Ectodermal cell (in vitro differentiated cells): ENCODE data around the gene CIBAR2.

Source experiments
- H3K27ac ChIP-seq: 2 replicates; pipeline ENCODE4 v1.7.0; 2013; ENCODE audit warnings: mild to moderate bottlenecking, low read depth, low read length; ENCODE audit not compliant: insufficient read depth, poor library complexity, severe bottlenecking
- H3K27me3 ChIP-seq: 2 replicates; pipeline ENCODE4 v1.7.0; 2013; ENCODE audit warnings: mild to moderate bottlenecking, low read length; ENCODE audit not compliant: insufficient read depth, control insufficient read depth, poor library complexity, severe bottlenecking
- H3K36me3 ChIP-seq: one replicate; pipeline ENCODE4 v1.7.0; 2013; ENCODE audit warnings: low read length; ENCODE audit not compliant: control insufficient read depth, insufficient read depth
- H3K4me1 ChIP-seq: one replicate; pipeline ENCODE4 v1.7.0; 2013; ENCODE audit warnings: low read length; ENCODE audit not compliant: control insufficient read depth, insufficient read depth
- H3K4me3 ChIP-seq: 2 replicates; pipeline ENCODE4 v1.7.0; 2013; ENCODE audit warnings: low read depth, low read length, control low read depth; ENCODE audit not compliant: insufficient read depth
- H3K9me3 ChIP-seq: 2 replicates; pipeline ENCODE4 v1.7.0; 2013; ENCODE audit warnings: mild to moderate bottlenecking, low read length, moderate library complexity; ENCODE audit not compliant: control insufficient read depth
- WGBS, 2 experiments: methylation state at CpG; one replicate each; pipeline ENCODE4 v1.1.7; 2013; ENCODE audit warnings: missing lambda C conversion rate in 2 of 2; 5-methylcytosine and 5-hydroxymethylcytosine counted together

Gene CIBAR2

DNA sequence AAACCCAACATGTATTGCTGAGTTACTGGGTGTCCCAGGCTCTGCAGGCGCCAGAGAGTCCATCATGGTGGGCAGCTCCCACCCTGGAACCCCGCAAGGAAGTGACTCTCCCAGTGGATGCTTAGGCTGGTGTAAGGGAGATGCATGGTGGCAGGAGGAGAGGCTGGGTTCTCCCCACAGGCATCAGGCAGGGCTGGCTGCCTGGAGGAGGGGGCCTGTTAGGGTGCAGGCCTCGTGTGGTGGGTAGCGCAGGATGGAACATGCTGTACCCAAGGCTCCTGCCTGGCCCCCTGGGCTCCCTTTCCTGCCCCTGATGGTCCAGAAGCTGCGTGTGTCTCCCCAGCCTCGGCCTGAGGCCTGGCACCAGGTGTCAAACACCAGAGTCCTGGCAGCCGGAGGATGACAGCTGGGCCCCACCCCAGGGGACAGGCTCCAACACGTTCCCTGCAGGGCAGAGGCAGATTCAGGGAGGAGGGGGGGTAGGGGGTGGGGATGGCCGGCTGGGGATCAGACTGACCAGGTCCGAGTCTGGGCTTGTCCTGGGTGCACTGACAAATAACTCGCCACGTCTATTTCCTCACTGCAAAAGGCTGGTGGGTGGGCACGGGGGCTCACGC, 40.2 kb upstream of the CIBAR2 start:
- Histone ChIP-seq H3K4me3 (no peak overlapping the region), H3K27me3 (no peaks in the 10 kb centered on the region), H3K36me3 (no peaks in the 10 kb centered on the region), H3K27ac (no peak overlapping the region), H3K4me1 (peaks cover under 1% of the 10 kb centered on the region), H3K9me3 (no peaks in the 10 kb centered on the region)
- WGBS, 2 experiments = 82 to 87% methylated on average over 14 of the region's 14 CpGs

DNA sequence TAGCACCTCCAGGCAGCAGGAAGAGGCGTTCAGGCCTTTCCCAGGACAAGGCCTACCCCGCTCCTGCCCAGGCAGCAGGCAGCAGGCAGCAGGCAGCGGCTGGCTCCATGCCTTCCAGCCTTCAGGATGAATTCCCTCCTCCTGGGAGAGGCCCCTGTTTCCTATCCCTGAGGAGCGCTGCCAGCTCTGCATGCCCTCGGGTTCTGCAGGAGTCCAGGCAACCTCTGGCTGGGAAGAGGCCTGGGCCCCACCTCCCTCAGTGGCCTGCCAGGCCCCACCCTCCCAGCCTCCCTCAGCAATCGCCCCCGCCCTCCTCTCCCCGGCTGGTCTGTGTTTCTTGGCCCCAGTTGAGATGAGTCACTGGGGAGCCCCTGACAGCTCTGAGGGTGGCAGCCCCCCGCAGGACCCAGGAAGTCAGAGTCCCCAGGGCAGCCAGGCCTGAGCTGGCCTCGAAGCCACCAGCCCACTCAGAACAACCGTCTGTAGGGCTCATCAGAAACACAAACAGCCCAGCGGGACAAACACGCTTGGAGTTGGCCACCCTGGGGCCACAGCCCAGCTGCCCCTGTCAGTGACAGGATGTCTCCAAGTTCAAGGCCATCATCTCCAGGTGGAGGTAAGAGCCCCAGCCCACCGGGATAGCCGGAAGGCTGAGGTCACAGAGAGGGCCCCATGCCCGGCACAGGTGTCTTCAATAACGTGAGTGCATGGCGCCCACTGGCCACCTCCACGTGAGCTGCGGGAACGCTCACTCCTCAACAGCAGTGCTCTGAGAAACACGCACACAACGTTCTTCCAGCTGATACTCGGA, 39.5 kb upstream of the CIBAR2 start:
- WGBS, 2 experiments = 75 to 79% methylated on average over 24 of the region's 24 CpGs
- Histone ChIP-seq H3K9me3 (no peaks in the 10 kb centered on the region), H3K4me3 (no peak overlapping the region), H3K36me3 (no peaks in the 10 kb centered on the region), H3K27ac (no peak overlapping the region), H3K4me1 (no peaks in the 10 kb centered on the region), H3K27me3 (no peaks in the 10 kb centered on the region)

DNA sequence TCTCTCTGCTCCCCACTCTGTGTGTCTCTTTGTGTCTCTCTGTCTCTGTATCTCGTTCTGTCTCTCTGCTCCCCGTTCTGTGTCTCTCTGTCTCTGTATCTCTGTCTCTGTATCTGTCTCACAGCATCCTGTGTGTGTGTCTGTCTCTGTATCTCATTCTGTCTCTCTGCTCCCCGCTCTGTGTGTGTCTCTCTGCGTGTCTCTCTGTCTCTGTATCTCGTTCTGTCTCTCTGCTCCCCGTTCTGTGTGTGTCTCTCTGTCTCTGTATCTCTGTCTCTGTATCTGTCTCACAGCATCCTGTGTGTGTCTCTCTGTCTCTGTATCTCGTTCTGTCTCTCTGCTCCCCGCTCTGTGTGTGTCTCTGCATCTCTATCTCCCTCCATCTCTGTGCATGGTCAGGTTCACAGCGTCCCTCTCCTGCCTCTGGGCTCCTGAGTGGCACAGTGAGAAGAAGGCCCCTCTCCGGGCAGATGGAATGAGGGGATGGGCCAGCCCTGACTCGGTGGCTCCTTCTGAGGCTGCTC, 38.9 kb upstream of the CIBAR2 start:
- Histone ChIP-seq H3K9me3 (no peaks in the 10 kb centered on the region), H3K36me3 (no peaks in the 10 kb centered on the region), H3K27ac (no peak overlapping the region), H3K4me3 (no peak overlapping the region), H3K27me3 (no peaks in the 10 kb centered on the region), H3K4me1 (no peaks in the 10 kb centered on the region)
- WGBS, 2 experiments = 86 to 88% methylated on average over 11 of the region's 11 CpGs

DNA sequence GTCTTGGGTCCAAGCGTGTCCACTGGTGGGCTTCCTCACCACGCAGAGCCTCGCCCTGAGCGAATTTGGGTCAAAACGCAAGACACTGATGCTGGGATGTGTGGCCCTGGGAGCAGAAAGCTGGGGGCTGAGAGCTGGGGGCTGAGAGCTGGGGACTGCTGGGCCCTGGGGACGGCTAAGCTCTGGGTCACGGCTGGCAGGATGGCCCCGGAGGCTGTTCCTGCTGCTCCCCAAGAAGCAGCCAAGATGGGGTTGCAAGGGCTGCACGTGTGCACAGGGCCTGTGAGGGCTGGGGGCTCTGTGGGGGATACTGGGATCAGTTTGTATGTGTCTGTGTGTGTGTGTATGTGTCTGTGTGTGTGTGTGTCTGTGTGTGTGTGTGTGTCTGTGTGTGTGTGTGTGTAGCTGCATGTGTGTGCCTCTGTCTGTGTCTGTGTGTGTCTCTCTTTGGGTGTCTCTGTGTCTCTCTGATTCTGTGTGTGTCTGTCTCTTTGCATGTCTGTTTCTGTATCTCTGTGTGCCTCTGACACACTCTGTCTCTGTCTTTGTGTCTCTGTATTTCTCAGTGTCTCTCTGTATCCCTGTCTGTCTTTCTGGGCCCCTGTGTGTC, 38.2 kb upstream of the CIBAR2 start:
- Histone ChIP-seq H3K36me3 (no peaks in the 10 kb centered on the region), H3K27me3 (no peaks in the 10 kb centered on the region), H3K9me3 (no peaks in the 10 kb centered on the region), H3K4me3 (no peak overlapping the region), H3K4me1 (no peaks in the 10 kb centered on the region), H3K27ac (no peak overlapping the region)
- 87 to 92% methylated on average over 9 of the region's 9 CpGs for WGBS, 2 experiments

DNA sequence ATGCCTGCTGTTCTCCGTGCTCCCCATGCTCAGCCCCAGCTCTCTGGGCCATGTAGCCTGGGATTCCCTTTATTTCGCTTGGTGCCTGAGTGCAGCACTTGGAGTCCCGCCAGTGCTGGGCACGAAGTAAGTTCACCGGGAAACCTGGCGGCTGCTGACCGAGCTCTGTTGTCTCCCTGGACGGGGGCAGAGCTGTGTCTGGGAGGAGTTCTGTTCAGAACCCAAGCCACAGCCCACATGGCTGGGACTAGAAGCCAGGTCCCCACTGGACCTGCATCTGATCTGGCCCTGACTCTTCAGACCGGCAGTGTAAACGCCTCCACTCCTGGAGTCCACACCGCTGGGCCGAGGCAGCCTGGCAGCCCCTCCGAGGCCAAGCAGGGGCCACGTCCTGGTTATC, 37.5 kb upstream of the CIBAR2 start:
- no peaks in the 10 kb centered on the region for H3K36me3 ChIP-seq
- no peak overlapping the region for H3K27ac ChIP-seq
- 91 to 96% methylated on average over 14 of the region's 14 CpGs for WGBS, 2 experiments
- H3K9me3 ChIP-seq = no peaks in the 10 kb centered on the region
- no peaks in the 10 kb centered on the region for H3K4me1 ChIP-seq
- no peaks in the 10 kb centered on the region for H3K27me3 ChIP-seq
- H3K4me3 ChIP-seq = no peak overlapping the region

DNA sequence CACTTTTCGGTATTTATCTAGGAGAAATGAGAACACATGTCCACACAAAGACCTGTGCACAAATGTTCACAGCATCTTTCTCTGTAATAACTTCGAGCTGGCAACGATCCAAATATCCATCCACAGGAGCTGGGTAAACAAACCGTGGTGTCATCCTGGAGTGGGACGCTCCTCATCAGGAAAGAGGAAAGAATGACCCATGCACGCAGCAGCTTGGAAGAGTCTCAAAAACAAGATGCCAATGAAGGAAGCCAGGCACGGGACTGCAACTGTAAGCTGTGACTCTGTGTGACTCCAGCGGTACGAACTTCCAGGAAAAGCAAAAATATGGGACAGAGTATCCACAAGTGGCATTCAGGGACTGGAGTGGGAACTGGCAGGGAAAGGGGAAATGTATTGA, 36.7 kb upstream of the CIBAR2 start:
- Histone ChIP-seq H3K27ac (no peak overlapping the region), H3K4me3 (no peak overlapping the region), H3K27me3 (no peaks in the 10 kb centered on the region), H3K36me3 (no peaks in the 10 kb centered on the region), H3K4me1 (no peaks in the 10 kb centered on the region), H3K9me3 (no peaks in the 10 kb centered on the region)
- 85% methylated on average over 9 of the region's 9 CpGs for WGBS, 2 experiments

DNA sequence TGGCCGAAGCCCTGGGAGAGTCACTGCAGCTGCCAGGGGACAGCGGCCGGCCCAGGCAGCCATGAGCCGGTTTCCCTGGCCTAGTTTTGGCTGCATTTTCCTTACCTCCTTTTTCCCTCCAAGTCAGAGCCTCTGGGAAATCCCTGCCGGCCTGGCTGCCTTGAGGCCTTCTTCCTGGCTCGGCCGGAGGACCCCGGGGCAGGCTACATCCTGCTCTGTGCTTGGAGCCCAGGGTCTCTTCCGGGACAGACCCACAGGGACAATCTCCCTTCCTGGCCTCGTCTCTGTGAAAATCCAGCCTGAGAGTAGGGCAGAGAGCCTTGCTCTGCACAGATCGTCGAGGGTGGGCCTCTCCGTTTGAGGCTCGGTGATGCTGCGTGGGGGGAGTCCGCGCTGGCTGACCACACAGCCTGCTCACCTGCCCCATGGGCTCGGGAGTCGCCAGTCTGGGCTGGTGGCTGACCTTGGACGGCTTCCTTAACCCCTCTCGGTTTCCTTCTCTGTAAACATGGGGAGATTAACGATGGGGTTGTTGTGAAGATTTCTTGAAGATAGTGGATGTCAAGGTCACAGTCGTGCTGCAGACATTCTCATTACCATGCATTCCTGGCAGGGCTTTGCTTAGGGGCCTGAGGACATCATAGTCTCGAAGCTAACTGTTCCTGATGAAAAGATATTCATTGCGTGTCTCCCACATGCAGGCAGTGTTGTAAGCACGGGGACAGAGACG, 34.8 kb upstream of the CIBAR2 start:
- Histone ChIP-seq H3K4me3 (no peak overlapping the region), H3K9me3 (no peaks in the 10 kb centered on the region), H3K27ac (no peak overlapping the region), H3K27me3 (no peaks in the 10 kb centered on the region), H3K36me3 (no peaks in the 10 kb centered on the region), H3K4me1 (no peaks in the 10 kb centered on the region)
- WGBS, 2 experiments = 88 to 89% methylated on average over 27 of the region's 27 CpGs

DNA sequence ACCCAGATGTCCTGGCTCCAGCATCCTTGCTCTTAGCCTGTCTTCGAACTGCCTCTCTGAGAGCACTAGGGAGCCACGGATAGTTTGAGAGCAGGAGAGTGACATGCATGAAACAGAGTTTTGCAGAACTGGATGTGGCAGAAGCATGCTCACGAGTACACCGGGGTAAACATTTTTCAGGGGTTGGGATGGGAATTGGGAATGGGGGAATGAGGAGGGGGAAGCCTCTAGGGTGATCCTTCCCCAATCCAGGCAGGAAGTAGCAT, 34.2 kb upstream of the CIBAR2 start:
- Histone ChIP-seq H3K4me1 (no peaks in the 10 kb centered on the region), H3K36me3 (no peaks in the 10 kb centered on the region), H3K27me3 (no peaks in the 10 kb centered on the region), H3K9me3 (no peaks in the 10 kb centered on the region), H3K4me3 (no peak overlapping the region), H3K27ac (no peak overlapping the region)
- WGBS, 2 experiments = 94 to 96% methylated on average over 4 of the region's 4 CpGs

DNA sequence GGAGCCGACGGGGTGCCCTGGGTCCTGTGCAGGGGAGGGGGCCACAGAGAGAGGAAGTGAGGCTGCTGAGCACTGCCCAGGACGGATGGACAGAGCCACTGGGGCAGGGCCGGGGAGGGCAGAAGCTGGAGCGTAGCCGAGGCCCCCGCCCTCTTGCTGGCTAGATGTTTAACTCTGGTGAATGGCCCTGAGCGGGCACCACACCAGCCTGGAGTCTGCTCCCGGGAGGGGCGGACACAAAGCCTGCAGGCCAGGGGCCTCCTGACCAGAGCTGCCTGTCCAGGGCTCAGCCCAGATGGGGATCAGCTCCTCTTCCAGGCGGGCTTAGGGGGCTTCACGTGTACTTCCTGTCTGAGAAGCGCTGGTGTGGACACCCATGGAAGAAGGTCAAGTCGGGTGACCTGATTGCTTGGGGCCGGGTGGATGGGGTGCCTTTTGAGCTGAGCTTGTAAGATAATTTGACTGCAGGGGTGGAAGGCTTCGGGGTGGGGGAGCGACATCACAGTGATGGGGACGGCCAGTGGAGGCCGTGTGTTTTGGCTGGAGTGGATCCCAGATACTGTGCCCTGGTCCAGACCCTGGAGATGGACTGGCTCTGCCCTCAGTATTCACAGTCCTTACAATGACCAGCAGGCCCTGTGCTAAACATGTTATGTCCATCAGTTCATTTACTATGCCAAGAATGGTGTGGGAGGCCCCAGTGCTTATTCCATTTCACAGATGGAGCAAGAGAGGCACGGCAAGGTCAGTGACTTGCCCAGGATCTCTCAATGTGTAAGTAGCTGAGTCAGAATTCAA, 33.7 kb upstream of the CIBAR2 start:
- H3K4me3 ChIP-seq = no peak overlapping the region
- H3K27ac ChIP-seq = no peak overlapping the region
- no peaks in the 10 kb centered on the region for H3K27me3 ChIP-seq
- 84 to 85% methylated on average over 20 of the region's 20 CpGs for WGBS, 2 experiments
- H3K9me3 ChIP-seq = no peaks in the 10 kb centered on the region
- no peaks in the 10 kb centered on the region for H3K4me1 ChIP-seq
- no peaks in the 10 kb centered on the region for H3K36me3 ChIP-seq
